ENCODE measurements around the gene PC.
A peak's percentile ranks its signal among the peaks of the same experiment; 100 is the strongest.

PC gene

DNA sequence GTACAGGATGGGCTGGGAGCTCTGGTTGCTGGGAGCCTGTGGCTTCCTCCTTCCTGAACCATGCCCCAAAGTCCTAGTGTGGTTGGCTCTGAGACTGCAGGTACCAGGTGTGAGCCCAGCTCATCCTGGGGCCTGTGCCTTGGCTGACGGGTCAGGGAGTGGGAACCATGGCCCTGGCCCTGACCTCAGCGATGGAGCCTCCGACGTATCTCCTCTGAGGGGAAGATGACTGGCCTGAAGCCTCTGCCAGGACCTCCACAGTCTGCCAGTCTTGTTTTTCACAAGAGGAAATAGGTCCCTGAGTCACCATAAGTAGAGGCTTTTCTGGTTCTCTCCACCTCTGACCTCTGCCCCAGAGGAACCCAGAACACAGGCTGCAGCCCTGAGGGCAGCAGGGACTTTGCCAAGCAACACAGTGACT lies 111.5 kb downstream of the PC start:
- H3K4me3 ChIP-seq = no peak overlapping the region
- peaks cover 35 to 68% (median 47%) of the 10 kb centered on the region in 11 experiments for H3K36me3 ChIP-seq
- H3K27me3 ChIP-seq = no peaks in the 10 kb centered on the region
- H3K27ac ChIP-seq = peak overlapping the region in 5 of 11 experiments; percentile 7 to 69 (median 51); a peak in 9 of 22 replicates
- peak overlapping the region in 5 of 11 experiments; percentile 60 to 95 (median 93); a peak in 10 of 22 replicates for H3K4me2 ChIP-seq
- H3K9me3 ChIP-seq (replicated peaks in 1 of 11) = no peaks in the 10 kb centered on the region
- peak overlapping the region in 7 of 11 experiments; percentile 10 to 99 (median 32); a peak in 11 of 22 replicates for H3K9ac ChIP-seq
- no peak for TF ChIP-seq Cebpa-rat (IDR thresholded peaks at IDR 0.05)
- H4K20me1 ChIP-seq = peaks cover 4 to 44% (median 30%) of the 10 kb centered on the region in 11 experiments; a peak in 17 of 22 replicates
- H3K4me1 ChIP-seq = peaks cover 28 to 62% (median 50%) of the 10 kb centered on the region in 10 experiments

DNA sequence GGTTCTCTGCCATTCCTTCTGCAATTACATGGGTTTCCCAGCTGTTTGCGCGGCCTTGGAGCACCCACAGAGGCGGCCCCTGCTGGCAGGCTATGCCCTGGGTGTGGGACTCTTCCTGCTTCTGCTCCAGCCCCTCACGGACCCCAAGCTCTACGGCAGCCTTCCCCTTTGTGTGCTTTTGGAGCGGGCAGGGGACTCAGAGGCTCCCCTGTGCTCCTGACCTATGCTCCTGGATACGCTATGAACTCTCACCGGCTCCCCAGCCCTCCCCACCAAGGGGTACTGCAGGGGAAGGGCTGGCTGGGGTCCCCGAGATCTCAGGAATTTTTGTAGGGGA lies 112.3 kb downstream of the PC start:
- Histone ChIP-seq H3K27me3 (no peaks in the 10 kb centered on the region), H3K4me1 (peaks cover 23 to 62% (median 50%) of the 10 kb centered on the region in 10 experiments), H3K4me2 (peak overlapping the region in 5 of 11 experiments; percentile 60 to 95 (median 93); a peak in 10 of 22 replicates), H3K4me3 (no peak overlapping the region), H3K9ac (peak overlapping the region in 7 of 11 experiments; percentile 12 to 99 (median 26); a peak in 6 of 22 replicates), H3K27ac (peak overlapping the region in 6 of 11 experiments; percentile 12 to 69 (median 42); a peak in 7 of 22 replicates), H3K36me3 (peaks cover 35 to 75% (median 47%) of the 10 kb centered on the region in 11 experiments), H3K9me3 (replicated peaks in 1 of 11) (no peaks in the 10 kb centered on the region), H4K20me1 (peaks cover 11 to 50% (median 31%) of the 10 kb centered on the region in 11 experiments; a peak in 17 of 22 replicates)
- no peak for TF ChIP-seq Cebpa-rat (IDR thresholded peaks at IDR 0.05)

DNA sequence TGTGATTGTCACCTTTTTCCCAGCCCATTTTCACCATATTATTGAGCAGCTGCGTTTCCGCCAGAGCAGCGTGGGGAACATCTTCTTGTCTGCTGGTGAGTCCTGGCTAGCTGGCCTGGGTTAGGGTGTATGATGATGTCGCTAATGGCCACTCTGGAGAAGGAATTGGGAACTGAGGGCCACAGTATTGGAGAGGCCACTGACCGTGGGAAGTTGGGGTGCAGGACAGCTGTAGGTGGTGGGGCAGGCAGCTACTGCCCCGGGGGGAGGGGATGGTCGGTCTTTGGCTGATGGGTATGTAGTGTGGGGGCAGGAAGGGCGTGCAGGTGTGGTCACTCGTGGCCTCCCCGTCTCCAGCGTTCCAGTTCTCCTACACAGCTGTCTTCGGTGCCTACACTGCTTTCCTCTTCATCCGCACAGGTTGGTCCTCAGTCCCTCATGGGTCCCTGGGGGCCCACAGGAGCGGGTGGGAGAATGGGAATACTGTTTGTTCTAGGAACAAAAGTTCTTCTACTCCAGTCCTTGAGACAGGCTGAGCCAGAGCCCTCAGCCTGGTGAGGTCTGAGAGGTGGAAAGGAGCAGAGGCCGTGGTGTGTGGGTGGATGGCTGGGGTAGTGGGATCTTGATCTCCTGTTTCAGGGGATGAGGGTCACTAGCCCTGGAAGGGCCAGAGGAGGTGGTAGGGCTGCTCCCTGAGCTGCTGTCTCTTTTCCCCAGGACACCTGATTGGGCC lies 112.9 kb downstream of the PC start:
- peak overlapping the region in 4 of 11 experiments; percentile 12 to 69 (median 38); a peak in 3 of 22 replicates for H3K27ac ChIP-seq
- H3K4me3 ChIP-seq = peak overlapping the region in 1 of 10 experiments; percentile 98; a peak in 2 of 20 replicates
- H3K36me3 ChIP-seq = peaks cover 36 to 75% (median 47%) of the 10 kb centered on the region in 11 experiments
- no peaks in the 10 kb centered on the region for H3K27me3 ChIP-seq
- H3K4me1 ChIP-seq = peaks cover 28 to 62% (median 52%) of the 10 kb centered on the region in 10 experiments
- H3K4me2 ChIP-seq = peak overlapping the region in 10 of 11 experiments; percentile 92 to 99 (median 94); a peak in 18 of 22 replicates
- no peak for TF ChIP-seq Cebpa-rat (IDR thresholded peaks at IDR 0.05)
- H4K20me1 ChIP-seq = peaks cover 16 to 55% (median 36%) of the 10 kb centered on the region in 11 experiments; a peak in 20 of 22 replicates
- H3K9ac ChIP-seq = peak overlapping the region in 10 of 11 experiments; percentile 12 to 100 (median 99); a peak in 15 of 22 replicates
- H3K9me3 ChIP-seq (replicated peaks in 1 of 11) = no peaks in the 10 kb centered on the region

GRCh38 chr11:66844496-66845142 lies 113.6 kb downstream of the PC start:
- H3K4me3 ChIP-seq = peak overlapping the region; percentile 84 to 98 (median 96)

DNA sequence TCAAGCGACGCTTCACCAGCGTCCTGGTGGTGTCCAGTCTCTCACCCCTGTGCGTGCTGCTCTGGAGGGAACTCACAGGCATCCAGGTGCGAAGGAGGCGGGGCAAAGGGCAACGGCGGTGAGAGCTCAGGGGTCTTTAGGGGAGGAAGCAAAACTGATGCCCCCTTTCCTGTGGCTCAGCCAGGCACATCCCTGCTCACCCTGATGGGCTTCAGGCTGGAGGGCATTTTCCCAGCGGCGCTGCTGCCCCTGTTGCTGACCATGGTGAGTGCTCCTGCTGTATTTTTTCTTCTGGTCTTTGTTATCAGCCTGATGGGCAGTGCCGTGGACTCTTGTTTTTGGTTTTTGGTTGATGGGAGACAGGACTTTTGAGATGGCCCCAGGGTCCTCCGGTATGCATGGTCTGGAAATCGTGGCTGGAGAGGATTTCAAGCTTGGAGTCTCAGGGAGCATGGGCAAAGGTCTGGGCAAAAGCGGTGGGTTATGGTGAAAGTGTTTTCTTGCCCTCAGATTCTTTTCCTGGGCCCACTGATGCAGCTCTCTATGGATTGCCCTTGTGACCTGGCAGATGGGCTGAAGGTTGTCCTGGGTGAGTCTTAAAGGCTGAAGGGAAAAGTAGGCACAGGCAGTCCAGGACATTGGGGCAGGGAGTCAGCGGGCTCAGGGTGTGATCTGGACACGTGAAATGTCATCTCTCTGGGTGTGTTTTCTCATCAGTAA lies 114.2 kb downstream of the PC start:
- H3K4me1 ChIP-seq = peaks cover 33 to 73% (median 58%) of the 10 kb centered on the region in 10 experiments
- peak overlapping the region; percentile 95 to 100 (median 99) for H3K9ac ChIP-seq
- no peak for TF ChIP-seq Cebpa-rat (IDR thresholded peaks at IDR 0.05)
- peaks cover 30 to 68% (median 50%) of the 10 kb centered on the region in 11 experiments; a peak in 20 of 22 replicates for H4K20me1 ChIP-seq
- H3K27ac ChIP-seq = peak overlapping the region; percentile 96 to 100 (median 99)
- H3K4me2 ChIP-seq = peak overlapping the region; percentile 92 to 99 (median 95)
- H3K9me3 ChIP-seq (replicated peaks in 1 of 11) = no peaks in the 10 kb centered on the region
- H3K4me3 ChIP-seq = peak overlapping the region; percentile 84 to 98 (median 96)
- H3K36me3 ChIP-seq = peaks cover 45 to 75% (median 54%) of the 10 kb centered on the region in 11 experiments
- H3K27me3 ChIP-seq = no peaks in the 10 kb centered on the region

More at GRCh38 chr11:66844496-66845142, 113.6 kb downstream of the PC start:
- no peaks in the 10 kb centered on the region for H3K9me3 ChIP-seq (replicated peaks in 1 of 11)
- peak overlapping the region; percentile 95 to 100 (median 99) for H3K9ac ChIP-seq
- peaks cover 33 to 69% (median 58%) of the 10 kb centered on the region in 10 experiments for H3K4me1 ChIP-seq
- peak overlapping the region in 6 of 11 experiments; percentile 97 to 100 (median 99); a peak in 7 of 22 replicates for H3K27ac ChIP-seq
- H4K20me1 ChIP-seq = peaks cover 23 to 62% (median 43%) of the 10 kb centered on the region in 11 experiments; a peak in 20 of 22 replicates
- peak overlapping the region; percentile 92 to 99 (median 95) for H3K4me2 ChIP-seq
- TF ChIP-seq Cebpa-rat (IDR thresholded peaks at IDR 0.05) = no peak
- H3K36me3 ChIP-seq = peaks cover 43 to 75% (median 52%) of the 10 kb centered on the region in 11 experiments
- no peaks in the 10 kb centered on the region for H3K27me3 ChIP-seq

DNA sequence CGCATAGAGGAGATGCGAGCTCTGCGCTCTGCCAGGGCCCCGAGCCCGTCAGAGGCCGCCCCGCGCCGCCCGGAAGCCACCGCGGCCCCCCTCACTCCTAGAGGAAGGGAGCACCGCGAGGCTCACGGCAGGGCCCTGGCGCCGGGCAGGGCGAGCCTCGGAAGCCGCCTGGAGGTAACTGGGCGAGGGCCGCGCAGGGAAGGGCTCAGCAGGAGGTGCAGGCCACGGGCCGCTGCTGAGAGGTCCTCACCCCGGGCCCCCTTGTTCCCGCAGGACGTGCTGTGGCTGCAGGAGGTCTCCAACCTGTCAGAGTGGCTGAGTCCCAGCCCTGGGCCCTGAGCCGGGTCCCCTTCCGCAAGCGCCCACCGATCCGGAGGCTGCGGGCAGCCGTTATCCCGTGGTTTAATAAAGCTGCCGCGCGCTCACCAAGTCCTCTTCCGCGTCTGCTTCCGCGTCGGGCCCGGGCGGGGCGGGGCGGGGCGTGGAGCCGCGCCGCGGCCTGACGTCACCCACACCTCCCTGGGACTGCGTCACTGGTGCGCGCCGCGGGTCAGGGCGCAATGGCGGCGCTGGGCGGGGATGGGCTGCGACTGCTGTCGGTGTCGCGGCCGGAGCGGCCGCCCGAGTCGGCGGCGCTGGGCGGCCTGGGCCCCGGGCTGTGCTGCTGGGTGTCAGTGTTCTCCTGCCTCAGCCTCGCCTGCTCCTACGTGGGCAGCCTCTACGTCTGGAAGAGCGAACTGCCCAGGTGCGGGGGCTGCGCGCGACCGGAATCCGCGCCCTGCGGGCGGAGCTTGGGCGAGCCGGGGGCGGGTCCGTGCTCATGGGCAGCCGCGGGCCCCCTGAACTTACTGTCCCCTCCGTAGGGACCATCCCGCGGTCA lies 115.0 kb downstream of the PC start, which contains the start of gene RCE1:
TSS of gene RCE1 (plus strand) at position 546 of the 880 bp plus-strand sequence. CDS start at position 561, 15 bp downstream.
- Histone ChIP-seq H3K9ac (peak within 1 kb of the TSS; percentile 95 to 100 (median 99)), H3K4me3 (peak within 1 kb of the TSS; percentile 84 to 98 (median 96)), H3K4me2 (peak within 1 kb of the TSS; percentile 94 to 99 (median 97)), H3K27me3 (no peaks in the 10 kb centered on the region), H3K9me3 (replicated peaks in 1 of 11) (no peaks in the 10 kb centered on the region), H4K20me1 (peaks cover 31 to 76% (median 51%) of the 10 kb centered on the region in 11 experiments; a peak in 20 of 22 replicates), H3K4me1 (peaks cover 33 to 72% (median 58%) of the 10 kb centered on the region in 10 experiments), H3K27ac (peak within 1 kb of the TSS; percentile 96 to 100 (median 99)), H3K36me3 (peaks cover 44 to 75% (median 50%) of the 10 kb centered on the region in 11 experiments)
- TF ChIP-seq Cebpa-rat (IDR thresholded peaks at IDR 0.05) = no peak

DNA sequence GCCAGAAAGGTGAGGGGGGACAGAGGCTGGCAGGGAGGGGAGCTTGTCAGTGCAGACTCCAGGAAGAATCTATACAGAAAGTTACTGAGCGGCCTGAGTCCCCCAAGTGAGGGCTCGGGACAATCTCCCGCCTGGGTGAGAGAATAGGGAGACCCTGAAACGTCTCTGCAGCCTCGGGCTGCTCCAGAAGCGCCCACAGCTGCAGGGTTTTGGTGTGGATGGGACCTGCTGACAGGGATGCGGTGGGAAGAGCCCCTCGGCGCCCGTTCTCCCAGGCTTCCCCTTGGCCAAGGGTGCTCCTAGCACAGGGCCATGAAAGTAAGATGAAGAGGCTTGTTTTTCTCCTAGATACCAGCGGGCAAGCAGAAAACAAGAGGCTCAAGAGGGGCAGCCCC lies 115.7 kb downstream of the PC start:
- Histone ChIP-seq H3K9me3 (replicated peaks in 1 of 11) (no peaks in the 10 kb centered on the region), H3K4me3 (peak overlapping the region; percentile 84 to 98 (median 96)), H3K4me2 (peak overlapping the region; percentile 92 to 98 (median 96)), H3K27ac (peak overlapping the region; percentile 96 to 100 (median 99)), H3K27me3 (no peaks in the 10 kb centered on the region), H3K9ac (peak overlapping the region; percentile 95 to 100 (median 99)), H3K4me1 (peaks cover 33 to 66% (median 58%) of the 10 kb centered on the region in 10 experiments), H3K36me3 (peaks cover 44 to 75% (median 50%) of the 10 kb centered on the region in 11 experiments), H4K20me1 (peaks cover 31 to 81% (median 51%) of the 10 kb centered on the region in 11 experiments; a peak in 20 of 22 replicates)
- TF ChIP-seq Cebpa-rat (IDR thresholded peaks at IDR 0.05) = no peak
